Subcutaneous adipose tissue (tissue), 4 donors: ENCODE measurements around the gene MMD2. TPM values are rescaled to one million over a fixed set of nuclear protein-coding genes. Genes with fewer than 3 reads are reported as not detected.

ENCODE experiments used
- total RNA-seq, 4 donors: library from RNA; depleted of rRNA; stranded (reverse); fragments of >200 nt; gene quantifications; one replicate each; pipeline ENCODE4 v1.1.0, GENCODE V29; 2016
- TF ChIP-seq, protein P1 (sequence below): fragments of 450-650 bp; IDR thresholded peaks from one replicate; pipeline ENCODE4 v1.5.1; 2016; ENCODE audit warnings: low read depth, mild to moderate bottlenecking, control low read depth, antibody characterized with exemption, moderate library complexity

MMD2 gene
- total RNA-seq, 4 donors from 2014 or later = not detected

DNA sequence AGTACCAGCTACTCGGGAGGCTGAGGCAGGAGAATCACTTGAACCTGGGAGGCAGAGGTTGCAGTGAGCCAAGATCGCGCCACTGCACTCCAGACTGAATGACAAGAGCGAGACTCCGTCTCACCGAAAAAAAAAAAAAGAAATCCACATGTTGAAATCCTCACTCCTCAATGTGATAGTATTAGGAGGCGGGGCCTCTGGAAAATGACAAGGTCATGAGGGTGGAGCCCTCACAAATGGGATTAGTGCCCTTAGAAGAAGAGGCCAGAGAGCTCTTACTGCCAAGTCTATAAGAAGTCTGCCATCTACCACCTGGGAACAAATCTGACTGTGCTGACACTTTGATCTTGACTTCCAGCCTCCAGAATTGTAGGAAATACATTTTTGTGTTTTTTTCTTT lies 10.6 kb downstream of the MMD2 start:
- TF ChIP-seq, protein P1, sequence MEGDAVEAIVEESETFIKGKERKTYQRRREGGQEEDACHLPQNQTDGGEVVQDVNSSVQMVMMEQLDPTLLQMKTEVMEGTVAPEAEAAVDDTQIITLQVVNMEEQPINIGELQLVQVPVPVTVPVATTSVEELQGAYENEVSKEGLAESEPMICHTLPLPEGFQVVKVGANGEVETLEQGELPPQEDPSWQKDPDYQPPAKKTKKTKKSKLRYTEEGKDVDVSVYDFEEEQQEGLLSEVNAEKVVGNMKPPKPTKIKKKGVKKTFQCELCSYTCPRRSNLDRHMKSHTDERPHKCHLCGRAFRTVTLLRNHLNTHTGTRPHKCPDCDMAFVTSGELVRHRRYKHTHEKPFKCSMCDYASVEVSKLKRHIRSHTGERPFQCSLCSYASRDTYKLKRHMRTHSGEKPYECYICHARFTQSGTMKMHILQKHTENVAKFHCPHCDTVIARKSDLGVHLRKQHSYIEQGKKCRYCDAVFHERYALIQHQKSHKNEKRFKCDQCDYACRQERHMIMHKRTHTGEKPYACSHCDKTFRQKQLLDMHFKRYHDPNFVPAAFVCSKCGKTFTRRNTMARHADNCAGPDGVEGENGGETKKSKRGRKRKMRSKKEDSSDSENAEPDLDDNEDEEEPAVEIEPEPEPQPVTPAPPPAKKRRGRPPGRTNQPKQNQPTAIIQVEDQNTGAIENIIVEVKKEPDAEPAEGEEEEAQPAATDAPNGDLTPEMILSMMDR = no peak

DNA sequence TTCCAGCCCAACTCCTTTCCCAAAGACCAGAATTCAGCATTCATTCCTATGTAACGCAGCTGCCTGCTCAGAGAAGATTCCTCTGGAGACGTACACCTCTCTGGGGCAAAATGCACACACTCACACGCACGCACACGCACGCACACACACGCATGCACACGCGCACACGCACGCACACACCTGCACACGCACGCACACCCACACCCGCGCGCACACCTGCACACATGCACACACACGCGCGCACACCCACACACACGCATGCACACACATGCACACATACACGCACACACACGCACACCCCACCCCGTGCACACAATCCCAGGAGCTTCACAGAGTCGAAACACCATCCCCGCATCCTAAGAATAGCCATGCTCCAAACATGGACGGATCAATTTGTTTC lies 13.0 kb downstream of the MMD2 start:
- TF ChIP-seq, protein P1 = no peak

DNA sequence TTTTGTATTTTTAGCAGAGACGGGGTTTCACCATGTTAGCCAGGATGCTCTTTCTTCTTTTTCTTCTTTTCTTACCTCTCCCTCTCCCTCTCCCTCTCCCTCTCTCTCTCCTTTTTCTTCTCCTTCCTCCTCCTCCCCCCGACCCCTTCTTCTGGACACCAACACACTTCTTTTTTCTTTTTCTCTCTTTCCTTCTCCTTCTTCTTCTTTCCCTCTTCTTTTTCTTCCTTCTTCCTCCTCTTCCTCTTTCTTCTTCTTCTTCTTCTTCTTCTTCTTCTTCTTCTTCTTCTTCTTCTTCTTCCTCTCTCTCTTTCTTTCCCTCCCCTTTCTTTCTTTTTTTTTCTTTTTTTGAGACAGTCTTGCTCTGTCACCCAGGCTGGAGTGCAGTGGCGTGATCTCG lies 14.0 kb downstream of the MMD2 start:
- TF ChIP-seq, protein P1 = no peak

DNA sequence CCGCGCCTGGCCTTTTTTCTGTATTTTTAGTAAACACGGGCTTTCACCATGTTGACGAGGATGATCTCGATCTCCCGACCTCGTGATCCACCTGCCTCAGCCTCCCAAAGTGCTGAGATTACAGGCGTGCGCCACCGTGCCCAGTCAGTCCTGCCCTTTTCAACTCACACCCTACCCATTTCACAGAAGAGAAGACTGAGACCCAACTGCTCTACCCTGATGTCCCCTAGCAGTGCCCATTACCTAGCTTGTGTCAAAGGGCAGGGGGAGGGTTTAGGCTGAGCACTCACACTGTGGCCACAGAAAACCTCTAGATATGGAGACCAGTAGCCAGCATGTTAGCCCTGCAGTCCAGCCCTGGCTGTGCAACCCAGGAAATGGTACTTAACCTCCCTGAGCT lies 15.7 kb downstream of the MMD2 start:
- TF ChIP-seq, protein P1 = no peak

DNA sequence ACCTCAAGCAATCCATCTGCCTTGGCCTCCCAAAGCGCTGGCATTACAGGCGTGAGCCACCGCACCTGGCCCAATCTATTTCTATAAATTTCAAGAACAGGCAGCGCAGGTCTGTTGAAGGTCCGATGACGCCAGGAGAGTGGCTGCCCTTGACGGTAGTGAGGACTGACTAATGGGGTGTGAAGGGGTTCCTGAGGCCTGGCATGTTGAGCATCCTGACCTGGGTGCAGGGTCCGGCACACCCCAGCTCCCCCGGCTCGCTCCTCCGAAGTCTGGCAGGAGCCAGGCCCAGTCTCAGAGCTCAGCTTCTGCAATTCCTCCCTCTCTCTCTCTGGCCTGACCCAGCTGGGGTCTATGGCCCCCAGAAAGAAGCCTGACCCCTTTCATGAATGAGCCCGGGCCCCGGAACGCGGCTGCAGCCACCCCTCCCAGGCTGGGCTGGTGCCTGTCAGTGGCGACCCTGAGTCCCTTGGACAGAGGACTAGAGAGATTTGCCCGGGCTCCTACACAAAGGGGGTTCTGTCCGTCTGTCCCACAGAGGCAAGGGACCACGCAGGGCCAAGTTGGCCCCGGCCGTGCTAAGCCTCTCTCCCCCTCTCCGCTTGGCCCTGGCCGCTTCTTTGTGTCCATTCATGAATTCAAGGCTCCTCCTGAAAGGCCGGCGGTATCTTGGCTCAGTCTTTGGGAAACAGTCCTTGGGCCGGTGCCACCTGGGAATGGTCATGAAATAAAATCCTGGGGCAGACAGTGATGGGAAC lies 18.8 kb downstream of the MMD2 start:
- TF ChIP-seq, protein P1 = no peak

DNA sequence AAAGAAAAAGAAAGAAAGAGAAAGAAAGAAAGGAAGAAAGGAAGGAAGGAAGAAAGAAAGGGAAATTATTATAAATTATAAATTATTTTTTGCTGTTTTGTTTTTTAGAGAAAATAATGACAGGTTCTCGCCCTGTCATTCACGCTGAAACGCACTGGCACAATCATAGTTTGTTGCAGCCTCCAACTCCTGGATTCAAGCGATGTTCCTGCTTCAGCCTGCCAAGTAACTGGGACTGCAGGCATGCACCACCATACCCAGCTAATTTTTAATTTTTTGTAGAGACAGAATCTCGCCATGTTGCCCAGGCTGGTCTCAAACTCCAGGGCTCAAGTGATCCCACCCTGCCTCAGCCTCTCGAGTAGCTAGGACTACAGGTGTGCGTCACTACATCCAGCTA lies 21.6 kb downstream of the MMD2 start:
- TF ChIP-seq, protein P1 = no peak

DNA sequence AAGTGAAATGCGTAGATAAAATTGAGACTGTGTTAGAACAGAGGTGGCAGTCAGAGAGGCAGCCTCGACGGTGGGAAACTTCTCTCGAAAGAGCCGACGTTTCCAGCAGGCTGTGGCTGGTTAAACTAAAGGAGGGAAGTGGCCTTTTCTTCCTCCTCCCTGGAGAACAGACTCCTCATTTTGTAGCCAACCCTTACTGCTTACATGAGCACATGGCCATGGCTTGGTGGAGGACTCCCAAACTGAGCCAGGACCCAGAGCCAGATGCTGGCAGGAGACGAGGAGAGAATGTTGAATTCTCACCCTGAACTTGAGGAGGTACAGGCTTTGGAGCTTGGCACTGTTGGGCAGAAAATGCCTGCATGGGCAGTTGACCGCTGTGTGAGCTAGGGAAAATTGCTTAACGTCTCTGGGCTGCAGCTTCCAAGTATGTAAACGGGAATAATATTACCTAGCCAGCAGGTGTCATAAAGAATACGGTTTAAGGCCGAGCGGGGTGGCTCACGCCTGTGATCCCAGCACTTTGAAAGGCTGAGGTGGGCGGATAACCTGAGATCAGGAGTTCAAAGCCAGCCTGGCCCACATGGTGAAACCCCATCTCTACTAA lies 24.5 kb downstream of the MMD2 start:
- TF ChIP-seq, protein P1 = no peak
